NT2/D1 (cell line): ENCODE measurements around the gene GABBR2.
"Not testable (repeated sequence)": the region's sequence is repeated elsewhere in the genome, so short reads cannot be mapped to it uniquely, and the experiment has no call there.

Experiments
- DNase-seq: peaks from one replicate; pipeline ENCODE4 v3.0.0-alpha.2; 2011; ENCODE audit warnings: low read depth, low spot score
- H3K27me3 ChIP-seq: 2 replicates; pipeline ENCODE4 v1.6.0; 2011; ENCODE audit warnings: mild to moderate bottlenecking; ENCODE audit not compliant: insufficient read length, insufficient read depth
- H3K36me3 ChIP-seq: 2 replicates; pipeline ENCODE4 v1.6.1; 2011; ENCODE audit warnings: mild to moderate bottlenecking, low read length, mixed read lengths; ENCODE audit not compliant: insufficient read depth, insufficient read length
- H3K4me1 ChIP-seq: 2 replicates; pipeline ENCODE4 v1.5.1; 2011; ENCODE audit not compliant: insufficient read depth, insufficient read length
- H3K4me3 ChIP-seq: 2 replicates; pipeline ENCODE4 v1.5.1; 2011; ENCODE audit warnings: low read depth; ENCODE audit not compliant: insufficient read length
- H3K9ac ChIP-seq: 2 replicates; pipeline ENCODE4 v1.6.0; 2011; ENCODE audit warnings: low read depth; ENCODE audit not compliant: insufficient read length
- H3K9me3 ChIP-seq: 2 replicates; pipeline ENCODE4 v1.5.1; 2011; ENCODE audit warnings: mild to moderate bottlenecking, low read length; ENCODE audit not compliant: insufficient read depth
- SUZ12 ChIP-seq: IDR thresholded peaks from 2 replicates; pipeline ENCODE4 v1.6.1; 2011; ENCODE audit not compliant: insufficient read length, insufficient read depth; ENCODE audit errors: extremely low read depth
- YY1 ChIP-seq: IDR thresholded peaks from 2 replicates; pipeline ENCODE4 v1.6.1; 2011; ENCODE audit not compliant: insufficient read length, insufficient read depth
- ZNF274 ChIP-seq: IDR thresholded peaks from 2 replicates; pipeline ENCODE4 v1.6.1; 2011; ENCODE audit warnings: mild to moderate bottlenecking, low read depth, low read length

The GABBR2 gene

DNA sequence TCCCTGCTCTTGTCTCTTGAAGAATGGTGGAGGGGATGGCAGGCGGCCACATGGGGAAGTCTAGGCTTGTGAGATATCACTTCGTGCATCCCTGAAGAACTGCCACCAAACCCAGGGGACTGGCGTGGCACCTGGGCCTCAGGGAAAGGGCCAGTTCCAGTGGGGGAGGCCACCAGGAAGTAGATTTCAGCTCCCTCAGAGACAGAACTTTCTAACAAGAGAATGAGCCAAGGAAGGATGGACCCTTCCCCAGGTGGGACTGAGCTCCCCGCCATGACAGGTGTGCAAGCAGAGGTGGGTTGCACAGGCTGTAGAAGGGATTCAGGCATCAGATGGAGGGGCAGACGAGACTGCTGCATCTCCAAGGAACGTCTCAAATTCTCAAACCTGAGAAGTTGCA is 193.9 kb downstream of the GABBR2 start:
- no peak overlapping the region for H3K9ac ChIP-seq
- H3K36me3 ChIP-seq, result no peaks in the 10 kb centered on the region
- no peak overlapping the region for H3K4me3 ChIP-seq
- H3K9me3 ChIP-seq, result no peaks in the 10 kb centered on the region
- no peaks in the 10 kb centered on the region for H3K27me3 ChIP-seq
- no peaks in the 10 kb centered on the region for H3K4me1 ChIP-seq
- no peak for DNase-seq
- TF ChIP-seq YY1 (no peak), ZNF274 (no peak), SUZ12 (no peak)

- not testable (repeated sequence) for DNase-seq, H3K4me1 ChIP-seq
Observed at GRCh38 chr9:98508217-98508919, 200.4 kb downstream of the GABBR2 start.

DNA sequence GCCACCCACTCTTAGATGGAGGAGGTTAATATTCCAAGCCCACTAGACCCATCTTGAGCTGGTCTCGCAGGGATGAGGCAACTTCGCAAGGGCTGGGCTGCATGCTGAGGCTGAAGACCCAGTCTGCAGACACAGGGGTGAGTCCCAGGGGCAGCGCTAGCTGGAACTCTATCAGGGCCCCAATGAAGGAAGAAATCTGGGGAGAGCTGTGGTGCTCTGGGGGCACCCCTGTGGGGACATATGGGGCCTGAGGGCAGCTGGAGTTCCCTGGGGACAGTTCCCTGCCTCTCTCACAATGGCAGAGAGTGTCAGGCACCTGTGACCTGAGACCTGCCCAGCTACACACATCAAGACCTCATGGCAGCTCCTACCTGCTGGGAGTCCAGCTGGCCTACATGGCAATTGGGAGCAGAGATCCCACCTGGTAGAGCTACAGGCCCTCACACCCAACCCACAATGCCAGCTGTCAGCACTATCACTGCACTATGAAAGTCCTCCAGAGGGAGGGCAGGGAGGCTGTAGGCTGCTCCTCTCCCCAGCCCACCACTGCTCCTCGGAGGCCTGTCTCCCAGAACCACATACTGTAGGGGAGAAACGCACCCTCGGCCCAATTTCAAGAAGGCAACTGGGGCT is 202.2 kb downstream of the GABBR2 start:
- TF ChIP-seq SUZ12, result no peak
- TF ChIP-seq ZNF274, result no peak
- no peak for TF ChIP-seq YY1
- Histone ChIP-seq H3K27me3 (no peaks in the 10 kb centered on the region), H3K9me3 (peaks cover 22% of the 10 kb centered on the region; the same call in 1 of the 2 replicates), H3K9ac (no peak overlapping the region), H3K4me3 (no peak overlapping the region), H3K4me1 (peaks cover 14% of the 10 kb centered on the region), H3K36me3 (no peaks in the 10 kb centered on the region)
- DNase-seq, result no peak

More at GRCh38 chr9:98508217-98508919, 200.4 kb downstream of the GABBR2 start:
- not testable (repeated sequence) for H3K9ac ChIP-seq, H3K4me3 ChIP-seq, H3K36me3 ChIP-seq, H3K27me3 ChIP-seq
- peaks cover 22% of the 10 kb centered on the region; the same call in 1 of the 2 replicates for H3K9me3 ChIP-seq

- no peaks in the 10 kb centered on the region for H3K36me3 ChIP-seq
- no peak overlapping the region for H3K4me3 ChIP-seq
- DNase-seq, result no peak
Observed at GRCh38 chr9:98504298-98505282, 204.1 kb downstream of the GABBR2 start.

DNA sequence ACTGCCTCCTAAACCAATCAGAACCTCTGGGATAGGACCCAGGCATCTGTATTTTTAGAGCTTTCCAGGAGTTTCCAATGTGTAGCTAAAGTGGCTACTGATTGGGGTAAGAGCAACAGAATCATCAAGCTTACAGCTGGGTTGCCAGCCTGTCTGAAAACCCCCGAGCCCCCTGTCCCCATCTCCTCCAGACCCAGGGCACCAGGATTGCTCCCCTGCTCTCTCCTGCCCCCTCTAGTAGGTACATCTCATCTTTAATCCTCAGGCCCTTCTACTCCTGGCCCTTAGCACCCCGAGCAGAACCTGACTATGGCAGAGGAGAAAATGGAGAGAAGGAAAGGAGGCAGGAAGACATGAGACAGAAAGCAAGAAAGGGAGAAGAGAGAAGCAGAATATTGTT is 204.9 kb downstream of the GABBR2 start:
- TF ChIP-seq SUZ12 (no peak), YY1 (no peak), ZNF274 (no peak)
- Histone ChIP-seq H3K4me1 (peaks cover 17% of the 10 kb centered on the region), H3K9ac (no peak overlapping the region), H3K27me3 (no peaks in the 10 kb centered on the region), H3K9me3 (peaks cover 22% of the 10 kb centered on the region; the same call in 1 of the 2 replicates), H3K4me3 (no peak overlapping the region), H3K36me3 (no peaks in the 10 kb centered on the region)
- no peak for DNase-seq

More at GRCh38 chr9:98504298-98505282, 204.1 kb downstream of the GABBR2 start:
- Histone ChIP-seq H3K9me3 (peaks cover 22% of the 10 kb centered on the region; the same call in 1 of the 2 replicates), H3K9ac (no peak overlapping the region), H3K4me1 (peaks cover 17% of the 10 kb centered on the region), H3K27me3 (no peaks in the 10 kb centered on the region)
- no peak for TF ChIP-seq ZNF274
- TF ChIP-seq SUZ12, result no peak
- TF ChIP-seq YY1, result no peak

DNA sequence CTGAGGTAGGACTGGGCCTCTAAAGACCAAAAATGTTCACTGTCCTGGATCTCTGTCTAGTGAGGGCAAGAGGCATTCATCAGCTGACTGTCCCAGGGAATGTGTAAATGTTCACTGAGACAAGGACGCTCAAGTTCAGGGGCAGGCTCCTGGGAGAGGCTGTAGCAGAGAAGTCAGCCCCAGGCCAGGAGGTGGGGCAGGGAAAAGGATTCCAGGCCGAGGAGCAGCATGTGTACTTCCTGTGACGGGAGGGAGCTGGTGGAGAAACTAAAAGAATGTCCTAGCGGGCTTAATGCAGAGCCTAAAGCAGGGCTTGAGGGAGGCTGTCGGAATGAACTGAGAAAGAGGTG is 205.8 kb downstream of the GABBR2 start:
- Histone ChIP-seq H3K4me1 (peaks cover 17% of the 10 kb centered on the region), H3K4me3 (no peak overlapping the region), H3K36me3 (no peaks in the 10 kb centered on the region), H3K9me3 (peaks cover 16% of the 10 kb centered on the region; the same call in 1 of the 2 replicates), H3K9ac (no peak overlapping the region), H3K27me3 (no peaks in the 10 kb centered on the region)
- TF ChIP-seq YY1, result no peak
- TF ChIP-seq SUZ12, result no peak
- no peak for TF ChIP-seq ZNF274
- DNase-seq, result peak; percentile 78

- TF ChIP-seq ZNF274 (no peak), SUZ12 (no peak), YY1 (no peak)
- Histone ChIP-seq H3K36me3 (no peaks in the 10 kb centered on the region), H3K4me1 (peaks cover 17% of the 10 kb centered on the region), H3K4me3 (no peak overlapping the region), H3K27me3 (no peaks in the 10 kb centered on the region), H3K9ac (no peak overlapping the region), H3K9me3 (peaks cover 11% of the 10 kb centered on the region; the same call in 1 of the 2 replicates)
- no peak for DNase-seq
Observed at GRCh38 chr9:98502311-98502975, 206.3 kb downstream of the GABBR2 start.
